Measurements from ENCODE around the gene TBC1D22A. TPM values are rescaled to one million over a fixed set of nuclear protein-coding genes. Genes with fewer than 3 reads are reported as not detected.

The TBC1D22A gene
- total and polyA plus RNA-seq, 9 of the 15 experiments (the other 6 are each of a cell fraction or from before 2014, with no cell fraction given): 0.20 to 11.5 (median 5.2) TPM

DNA sequence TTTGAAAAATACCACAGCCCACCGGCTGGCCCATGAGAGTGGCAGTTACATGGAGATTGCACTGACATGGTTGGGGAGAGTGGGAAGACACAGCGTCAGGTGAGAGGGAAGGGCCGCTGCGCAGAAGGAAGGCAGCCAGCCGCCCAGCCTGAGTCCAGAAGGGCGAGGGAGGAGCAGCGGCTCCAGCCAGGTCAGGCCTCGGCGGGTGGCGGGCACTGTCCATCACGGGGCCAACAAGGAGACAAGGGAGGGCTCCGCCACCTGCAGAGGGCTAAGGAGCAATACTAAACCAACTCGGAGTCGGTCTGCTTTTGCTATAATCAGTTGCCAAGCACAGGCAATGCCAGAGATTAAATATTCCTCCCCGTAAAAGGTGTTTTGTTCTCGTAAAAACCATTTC lies 384.5 kb downstream of the TBC1D22A start:
- H3K9ac ChIP-seq (ENCODE audit: insufficient read depth in 1 of 2, low read depth in 2 of 2, low read length in 2 of 2): no peak overlapping the region
- peaks cover 0 to 3% of the 10 kb centered on the region in 2 experiments; a peak in 2 of 5 replicates for H3K4me1 ChIP-seq (replicated peaks in 1 of 2; ENCODE audit: control insufficient read depth in 2 of 2, insufficient read depth in 2 of 2, low read length in 2 of 2)
- BruUV-seq (replicated peaks): no TSS peak
- POLR2A ChIA-PET: no interaction called here
- no peaks in the 10 kb centered on the region for H3K27me3 ChIP-seq (ENCODE audit: control insufficient read depth in 2 of 2, insufficient read depth in 2 of 2, low read length in 2 of 2)
- H3K36me3 ChIP-seq (ENCODE audit: control insufficient read depth, insufficient read depth, low read length): no peaks in the 10 kb centered on the region
- no peaks in the 10 kb centered on the region for H3K9me1 ChIP-seq (ENCODE audit: control insufficient read depth, insufficient read depth, low read length)
- FAIRE-seq: no peak
- intact Hi-C loops (cut with micrococcal nuclease) (no loop called here), in situ Hi-C loops (cut with MboI) (no loop called here)
- H3K27ac ChIP-seq (ENCODE audit: extremely low read depth, low read depth, low read length): no peak overlapping the region
- TF ChIP-seq, protein P1, sequence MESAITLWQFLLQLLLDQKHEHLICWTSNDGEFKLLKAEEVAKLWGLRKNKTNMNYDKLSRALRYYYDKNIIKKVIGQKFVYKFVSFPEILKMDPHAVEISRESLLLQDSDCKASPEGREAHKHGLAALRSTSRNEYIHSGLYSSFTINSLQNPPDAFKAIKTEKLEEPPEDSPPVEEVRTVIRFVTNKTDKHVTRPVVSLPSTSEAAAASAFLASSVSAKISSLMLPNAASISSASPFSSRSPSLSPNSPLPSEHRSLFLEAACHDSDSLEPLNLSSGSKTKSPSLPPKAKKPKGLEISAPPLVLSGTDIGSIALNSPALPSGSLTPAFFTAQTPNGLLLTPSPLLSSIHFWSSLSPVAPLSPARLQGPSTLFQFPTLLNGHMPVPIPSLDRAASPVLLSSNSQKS (CRISPR knock-in tag; IDR thresholded peaks at IDR 0.05): no peak
- TF ChIP-seq, protein P2, sequence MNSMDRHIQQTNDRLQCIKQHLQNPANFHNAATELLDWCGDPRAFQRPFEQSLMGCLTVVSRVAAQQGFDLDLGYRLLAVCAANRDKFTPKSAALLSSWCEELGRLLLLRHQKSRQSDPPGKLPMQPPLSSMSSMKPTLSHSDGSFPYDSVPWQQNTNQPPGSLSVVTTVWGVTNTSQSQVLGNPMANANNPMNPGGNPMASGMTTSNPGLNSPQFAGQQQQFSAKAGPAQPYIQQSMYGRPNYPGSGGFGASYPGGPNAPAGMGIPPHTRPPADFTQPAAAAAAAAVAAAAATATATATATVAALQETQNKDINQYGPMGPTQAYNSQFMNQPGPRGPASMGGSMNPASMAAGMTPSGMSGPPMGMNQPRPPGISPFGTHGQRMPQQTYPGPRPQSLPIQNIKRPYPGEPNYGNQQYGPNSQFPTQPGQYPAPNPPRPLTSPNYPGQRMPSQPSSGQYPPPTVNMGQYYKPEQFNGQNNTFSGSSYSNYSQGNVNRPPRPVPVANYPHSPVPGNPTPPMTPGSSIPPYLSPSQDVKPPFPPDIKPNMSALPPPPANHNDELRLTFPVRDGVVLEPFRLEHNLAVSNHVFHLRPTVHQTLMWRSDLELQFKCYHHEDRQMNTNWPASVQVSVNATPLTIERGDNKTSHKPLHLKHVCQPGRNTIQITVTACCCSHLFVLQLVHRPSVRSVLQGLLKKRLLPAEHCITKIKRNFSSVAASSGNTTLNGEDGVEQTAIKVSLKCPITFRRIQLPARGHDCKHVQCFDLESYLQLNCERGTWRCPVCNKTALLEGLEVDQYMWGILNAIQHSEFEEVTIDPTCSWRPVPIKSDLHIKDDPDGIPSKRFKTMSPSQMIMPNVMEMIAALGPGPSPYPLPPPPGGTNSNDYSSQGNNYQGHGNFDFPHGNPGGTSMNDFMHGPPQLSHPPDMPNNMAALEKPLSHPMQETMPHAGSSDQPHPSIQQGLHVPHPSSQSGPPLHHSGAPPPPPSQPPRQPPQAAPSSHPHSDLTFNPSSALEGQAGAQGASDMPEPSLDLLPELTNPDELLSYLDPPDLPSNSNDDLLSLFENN (IDR thresholded peaks at IDR 0.05; ENCODE audit: low read depth in 2 of 2, low read length in 2 of 2): no peak
- TF ChIP-seq, protein P3, sequence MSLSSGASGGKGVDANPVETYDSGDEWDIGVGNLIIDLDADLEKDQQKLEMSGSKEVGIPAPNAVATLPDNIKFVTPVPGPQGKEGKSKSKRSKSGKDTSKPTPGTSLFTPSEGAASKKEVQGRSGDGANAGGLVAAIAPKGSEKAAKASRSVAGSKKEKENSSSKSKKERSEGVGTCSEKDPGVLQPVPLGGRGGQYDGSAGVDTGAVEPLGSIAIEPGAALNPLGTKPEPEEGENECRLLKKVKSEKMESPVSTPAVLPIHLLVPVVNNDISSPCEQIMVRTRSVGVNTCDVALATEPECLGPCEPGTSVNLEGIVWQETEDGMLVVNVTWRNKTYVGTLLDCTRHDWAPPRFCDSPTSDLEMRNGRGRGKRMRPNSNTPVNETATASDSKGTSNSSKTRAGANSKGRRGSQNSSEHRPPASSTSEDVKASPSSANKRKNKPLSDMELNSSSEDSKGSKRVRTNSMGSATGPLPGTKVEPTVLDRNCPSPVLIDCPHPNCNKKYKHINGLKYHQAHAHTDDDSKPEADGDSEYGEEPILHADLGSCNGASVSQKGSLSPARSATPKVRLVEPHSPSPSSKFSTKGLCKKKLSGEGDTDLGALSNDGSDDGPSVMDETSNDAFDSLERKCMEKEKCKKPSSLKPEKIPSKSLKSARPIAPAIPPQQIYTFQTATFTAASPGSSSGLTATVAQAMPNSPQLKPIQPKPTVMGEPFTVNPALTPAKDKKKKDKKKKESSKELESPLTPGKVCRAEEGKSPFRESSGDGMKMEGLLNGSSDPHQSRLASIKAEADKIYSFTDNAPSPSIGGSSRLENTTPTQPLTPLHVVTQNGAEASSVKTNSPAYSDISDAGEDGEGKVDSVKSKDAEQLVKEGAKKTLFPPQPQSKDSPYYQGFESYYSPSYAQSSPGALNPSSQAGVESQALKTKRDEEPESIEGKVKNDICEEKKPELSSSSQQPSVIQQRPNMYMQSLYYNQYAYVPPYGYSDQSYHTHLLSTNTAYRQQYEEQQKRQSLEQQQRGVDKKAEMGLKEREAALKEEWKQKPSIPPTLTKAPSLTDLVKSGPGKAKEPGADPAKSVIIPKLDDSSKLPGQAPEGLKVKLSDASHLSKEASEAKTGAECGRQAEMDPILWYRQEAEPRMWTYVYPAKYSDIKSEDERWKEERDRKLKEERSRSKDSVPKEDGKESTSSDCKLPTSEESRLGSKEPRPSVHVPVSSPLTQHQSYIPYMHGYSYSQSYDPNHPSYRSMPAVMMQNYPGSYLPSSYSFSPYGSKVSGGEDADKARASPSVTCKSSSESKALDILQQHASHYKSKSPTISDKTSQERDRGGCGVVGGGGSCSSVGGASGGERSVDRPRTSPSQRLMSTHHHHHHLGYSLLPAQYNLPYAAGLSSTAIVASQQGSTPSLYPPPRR (CRISPR knock-in tag; IDR thresholded peaks at IDR 0.05; ENCODE audit: borderline replicate concordance): no peak
- TF ChIP-seq, protein P4, sequence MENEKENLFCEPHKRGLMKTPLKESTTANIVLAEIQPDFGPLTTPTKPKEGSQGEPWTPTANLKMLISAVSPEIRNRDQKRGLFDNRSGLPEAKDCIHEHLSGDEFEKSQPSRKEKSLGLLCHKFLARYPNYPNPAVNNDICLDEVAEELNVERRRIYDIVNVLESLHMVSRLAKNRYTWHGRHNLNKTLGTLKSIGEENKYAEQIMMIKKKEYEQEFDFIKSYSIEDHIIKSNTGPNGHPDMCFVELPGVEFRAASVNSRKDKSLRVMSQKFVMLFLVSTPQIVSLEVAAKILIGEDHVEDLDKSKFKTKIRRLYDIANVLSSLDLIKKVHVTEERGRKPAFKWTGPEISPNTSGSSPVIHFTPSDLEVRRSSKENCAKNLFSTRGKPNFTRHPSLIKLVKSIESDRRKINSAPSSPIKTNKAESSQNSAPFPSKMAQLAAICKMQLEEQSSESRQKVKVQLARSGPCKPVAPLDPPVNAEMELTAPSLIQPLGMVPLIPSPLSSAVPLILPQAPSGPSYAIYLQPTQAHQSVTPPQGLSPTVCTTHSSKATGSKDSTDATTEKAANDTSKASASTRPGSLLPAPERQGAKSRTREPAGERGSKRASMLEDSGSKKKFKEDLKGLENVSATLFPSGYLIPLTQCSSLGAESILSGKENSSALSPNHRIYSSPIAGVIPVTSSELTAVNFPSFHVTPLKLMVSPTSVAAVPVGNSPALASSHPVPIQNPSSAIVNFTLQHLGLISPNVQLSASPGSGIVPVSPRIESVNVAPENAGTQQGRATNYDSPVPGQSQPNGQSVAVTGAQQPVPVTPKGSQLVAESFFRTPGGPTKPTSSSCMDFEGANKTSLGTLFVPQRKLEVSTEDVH (IDR thresholded peaks at IDR 0.05; ENCODE audit: low read depth, partially characterized antibody): no peak
- H3K79me2 ChIP-seq (ENCODE audit: control insufficient read depth, insufficient read depth, low read length): no peaks in the 10 kb centered on the region
- CTCF ChIA-PET (ENCODE audit: low intra/inter-chr PET ratio): no interaction called here
- no peak overlapping the region for H2AFZ ChIP-seq (ENCODE audit: low read depth, low read length)
- H3K4me2 ChIP-seq (ENCODE audit: insufficient read depth, low read length): no peak overlapping the region
- no peak for DNase-seq (ENCODE audit: extremely low read depth in 1 of 4, low spot score in 3 of 4)
- H4K20me1 ChIP-seq (replicated peaks; ENCODE audit: control insufficient read depth, insufficient read depth, low read length): peaks cover 6% of the 10 kb centered on the region; the same call in 1 of the 2 replicates
- no peaks in the 10 kb centered on the region for H3K9me3 ChIP-seq (replicated peaks; ENCODE audit: control insufficient read depth, insufficient read depth, low read depth, low read length)
- no peak for ATAC-seq
- WGBS (ENCODE audit: insufficient coverage, low coverage, missing lambda C conversion rate): 47% methylated on average over 14 of the region's 16 CpGs
- no peak overlapping the region for H3K4me3 ChIP-seq

Measured in K562 (cell line).